NCI-H2171 (cell line): Measurements from ENCODE around the gene DBI.

Source experiments
- DNase-seq: peaks from one replicate; lab custom pipeline; 2025; lab: John Stamatoyannopoulos, UW

DBI gene

DNA sequence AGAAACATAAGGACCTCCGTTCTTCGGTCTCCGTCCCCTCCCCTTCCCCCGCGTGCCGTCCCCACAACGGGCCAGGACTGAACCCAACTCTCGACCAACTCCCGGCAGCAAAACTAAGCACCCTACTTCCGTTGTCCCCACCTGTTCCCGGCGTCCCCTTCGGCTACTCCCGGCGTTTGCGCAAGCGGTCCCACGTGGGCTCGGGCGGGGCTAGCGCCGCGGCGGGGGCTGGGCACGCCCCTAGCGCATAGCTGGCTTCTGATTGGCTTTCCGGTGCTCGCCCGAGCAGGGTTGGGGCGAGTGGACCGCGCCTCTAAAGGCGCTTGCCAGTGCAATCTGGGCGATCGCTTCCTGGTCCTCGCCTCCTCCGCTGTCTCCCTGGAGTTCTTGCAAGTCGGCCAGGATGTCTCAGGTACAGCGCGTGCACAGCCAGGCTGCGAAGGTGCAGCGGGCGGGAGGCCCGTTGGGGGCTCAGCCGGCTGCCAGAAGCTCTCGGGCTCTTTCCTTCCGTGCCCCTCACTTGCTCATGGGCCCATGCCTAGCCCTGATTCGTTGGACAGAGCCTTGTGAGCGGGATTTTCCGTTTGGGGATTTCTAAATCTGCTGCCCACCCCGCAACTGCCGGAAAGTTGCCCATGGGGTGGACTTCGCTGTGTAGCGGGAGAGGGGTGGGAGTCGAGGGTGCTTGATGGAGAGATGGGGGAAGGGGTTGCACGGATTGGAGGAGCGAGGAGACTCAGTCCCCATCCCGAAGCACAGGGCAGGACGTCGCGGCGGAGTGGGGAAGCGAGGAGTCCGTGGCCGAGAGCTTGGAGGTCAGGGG lies at the start of gene DBI, which contains the start of gene C2orf76:
TSS of gene DBI (plus strand) at position 329 of the 823 bp plus-strand sequence. CDS start at position 404, 75 bp downstream.
TSS of gene C2orf76 (minus strand) at position 186 of the 823 bp plus-strand sequence. CDS start 26,875 bp downstream, outside the sequence.
- peak; percentile 95 for DNase-seq

DNA sequence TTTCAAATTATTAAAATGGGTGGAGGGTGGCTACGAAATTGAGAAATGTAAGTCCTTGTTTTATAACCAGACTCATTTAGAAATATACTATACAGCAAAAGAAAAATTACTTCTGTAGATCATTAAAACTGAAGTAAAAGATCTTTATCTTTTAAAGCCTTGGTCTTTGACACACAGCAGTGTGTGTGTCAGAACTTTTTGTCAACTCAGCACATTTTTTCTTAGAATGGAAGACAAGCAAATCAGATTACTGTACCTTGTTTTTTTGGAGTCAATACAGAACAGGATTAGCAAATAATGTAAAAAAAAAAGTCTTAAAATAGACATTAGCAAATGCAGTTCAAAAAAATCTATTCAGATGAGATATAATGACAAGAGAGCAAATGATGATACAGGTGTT lies 49.2 kb upstream of the DBI start:
- DNase-seq: no peak

- DNase-seq: no peak
Measured at GRCh38 chr2:119319593-119319992, 47.2 kb upstream of the DBI start.

DNA sequence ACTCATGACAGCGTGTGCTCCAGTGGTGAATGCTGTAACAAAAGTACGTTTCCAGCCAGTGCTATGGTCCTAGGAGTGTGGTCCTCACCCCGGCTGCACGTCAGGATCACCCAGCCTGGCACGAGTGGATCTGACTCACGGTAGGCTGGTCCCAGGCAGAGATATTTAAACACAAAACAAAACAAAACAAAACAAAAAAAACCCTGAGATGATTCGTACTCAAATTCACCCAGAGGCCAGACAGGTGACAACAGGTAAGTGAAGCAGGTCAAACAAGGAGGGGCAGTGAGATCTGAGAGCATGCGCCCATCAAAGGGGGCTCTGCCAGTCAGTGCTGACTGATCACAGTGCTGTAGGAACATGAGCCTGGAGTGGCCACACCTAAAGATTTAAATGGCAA lies 43.3 kb upstream of the DBI start:
- DNase-seq: no peak

GRCh38 chr2:119324685-119325270 lies 42.0 kb upstream of the DBI start:
- no peak for DNase-seq

DNA sequence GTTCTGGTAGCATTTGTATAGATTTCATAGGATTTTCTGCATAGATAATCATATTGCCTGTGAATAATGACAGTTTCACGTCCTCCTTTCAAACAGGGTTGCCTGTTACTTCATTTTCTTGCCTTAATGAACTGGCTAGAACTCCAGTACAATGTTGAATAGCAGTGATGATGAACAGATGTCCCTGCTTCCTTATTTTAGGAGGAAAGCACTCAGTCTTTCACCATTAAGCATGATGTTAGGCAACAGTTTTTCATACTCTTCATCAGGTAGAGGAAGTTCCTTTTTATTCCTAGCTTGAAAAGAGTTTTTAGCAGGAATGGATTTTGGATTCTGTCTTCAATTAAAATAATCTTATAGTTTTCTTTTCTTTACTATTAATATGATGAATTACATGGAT lies 39.8 kb upstream of the DBI start:
- DNase-seq: no peak

- DNase-seq: no peak
Measured at GRCh38 chr2:119327431-119327830, 39.3 kb upstream of the DBI start.

DNA sequence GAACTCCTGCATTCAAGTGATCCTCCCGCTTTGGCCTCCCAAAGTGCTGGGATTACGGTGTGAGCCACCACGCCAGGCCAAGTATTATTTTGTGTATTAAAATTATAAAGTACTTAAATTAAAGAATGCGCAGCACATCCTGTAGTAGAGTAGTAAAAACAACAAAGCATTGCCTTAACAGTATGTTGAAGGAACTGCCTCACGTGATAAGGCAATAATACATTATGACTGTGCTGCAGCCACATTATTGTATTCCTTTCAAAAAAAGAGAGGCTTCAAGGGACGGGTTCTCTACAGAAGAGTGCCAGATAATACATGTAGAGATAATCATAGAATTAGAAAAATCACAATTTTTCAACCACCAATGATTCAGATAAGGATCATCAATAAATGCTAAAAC lies 33.8 kb upstream of the DBI start:
- no peak for DNase-seq

- DNase-seq: no peak
Measured at GRCh38 chr2:119333360-119333759, 33.4 kb upstream of the DBI start.

DNA sequence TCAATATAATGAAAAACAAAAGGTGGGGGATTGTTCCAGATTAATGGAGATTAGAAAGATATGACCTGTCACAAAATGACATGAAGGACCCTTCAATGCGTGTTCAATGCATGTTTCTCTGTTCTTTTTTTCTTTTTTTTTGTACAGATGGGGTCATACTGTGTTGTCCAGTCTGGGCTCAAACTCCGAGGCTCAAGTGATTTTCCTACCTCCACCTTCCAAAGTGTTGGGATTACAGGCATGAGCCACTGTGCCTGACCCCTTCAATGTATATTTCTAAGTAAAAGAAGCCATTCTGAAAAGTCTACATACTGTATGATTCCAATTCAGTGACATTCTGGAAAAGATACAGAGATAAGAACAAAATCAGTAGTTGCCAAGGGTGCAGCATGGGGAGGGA lies 32.9 kb upstream of the DBI start:
- DNase-seq: no peak

DNA sequence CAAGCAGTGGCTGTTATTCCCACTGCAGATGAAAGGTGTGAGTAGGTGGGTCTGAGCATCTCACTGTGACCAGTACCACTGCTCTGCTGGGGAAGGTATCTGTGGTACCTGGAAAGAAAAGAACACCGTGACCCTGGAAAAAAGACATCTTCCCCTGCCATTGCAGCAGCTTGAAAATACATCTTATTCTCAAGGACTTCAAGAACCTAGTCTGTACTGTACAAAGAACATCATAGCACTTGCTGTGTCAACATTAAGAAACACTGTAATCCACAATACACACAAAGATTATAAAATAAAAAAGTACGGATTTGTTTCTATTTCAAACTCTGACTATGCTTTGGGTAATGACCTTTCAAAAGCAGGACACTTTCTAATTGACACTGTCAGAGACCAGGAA lies 29.0 kb upstream of the DBI start:
- DNase-seq: no peak

DNA sequence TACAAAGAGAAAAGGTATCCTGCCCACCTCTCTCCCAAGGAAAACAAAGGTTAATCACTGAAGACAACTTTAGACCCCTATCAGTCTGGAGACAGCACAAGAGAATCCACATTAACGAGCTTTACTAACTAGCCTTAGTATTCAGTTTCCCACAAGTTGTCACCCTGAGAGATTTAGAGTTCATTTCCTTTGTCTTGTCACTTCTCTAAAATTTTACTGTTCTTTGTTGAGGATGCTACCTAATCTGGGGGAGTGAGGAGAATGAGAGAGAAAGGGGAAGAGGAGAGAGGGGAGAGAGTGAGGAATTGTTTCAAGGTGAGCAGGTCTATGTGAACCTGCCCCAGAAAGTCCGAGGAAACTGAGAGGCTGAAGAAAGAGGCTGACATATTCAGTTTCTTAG lies 28.5 kb upstream of the DBI start:
- no peak for DNase-seq

- DNase-seq: no peak
Measured at GRCh38 chr2:119338826-119339561, 27.8 kb upstream of the DBI start.

DNA sequence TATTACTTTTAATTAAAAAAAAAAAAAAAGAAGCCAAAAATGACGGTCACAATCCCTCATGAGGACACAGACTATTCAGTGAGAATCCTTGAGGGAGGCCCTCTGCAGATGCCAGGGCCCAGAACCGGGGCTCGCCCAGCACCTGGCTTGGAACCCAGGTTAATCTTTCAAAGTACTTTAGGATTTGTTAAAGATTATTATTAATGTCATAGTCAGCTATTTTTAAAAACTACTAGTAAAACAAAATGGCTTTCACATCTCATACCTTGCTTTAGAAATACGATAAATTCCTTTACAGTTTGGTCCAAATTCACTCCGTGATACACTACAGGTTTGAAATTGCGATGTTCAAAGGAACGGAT lies 27.2 kb upstream of the DBI start:
- no peak for DNase-seq

GRCh38 chr2:119341684-119342083 lies 25.1 kb upstream of the DBI start:
- DNase-seq: no peak

DNA sequence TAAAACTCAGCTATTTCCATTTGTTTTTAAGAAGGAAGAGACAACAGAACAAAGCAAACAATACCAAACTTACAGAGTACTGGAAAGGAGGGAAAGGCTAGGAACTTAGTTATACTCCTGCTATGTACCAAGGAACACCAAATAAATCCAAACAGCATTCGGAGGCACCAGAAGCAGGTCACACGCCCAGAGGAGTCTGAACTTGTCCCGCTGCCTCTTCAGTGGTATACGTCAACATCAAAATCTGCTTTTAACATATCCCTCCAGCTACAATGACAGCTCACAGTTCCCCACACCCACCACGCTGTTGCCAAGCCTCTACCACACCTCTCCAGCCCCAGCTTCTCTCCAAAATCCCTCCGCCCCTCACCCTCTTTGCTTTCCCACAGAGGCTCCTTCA lies 17.5 kb upstream of the DBI start:
- peak; percentile 61 for DNase-seq

GRCh38 chr2:119350311-119350998 lies 16.3 kb upstream of the DBI start:
- no peak for DNase-seq

DNA sequence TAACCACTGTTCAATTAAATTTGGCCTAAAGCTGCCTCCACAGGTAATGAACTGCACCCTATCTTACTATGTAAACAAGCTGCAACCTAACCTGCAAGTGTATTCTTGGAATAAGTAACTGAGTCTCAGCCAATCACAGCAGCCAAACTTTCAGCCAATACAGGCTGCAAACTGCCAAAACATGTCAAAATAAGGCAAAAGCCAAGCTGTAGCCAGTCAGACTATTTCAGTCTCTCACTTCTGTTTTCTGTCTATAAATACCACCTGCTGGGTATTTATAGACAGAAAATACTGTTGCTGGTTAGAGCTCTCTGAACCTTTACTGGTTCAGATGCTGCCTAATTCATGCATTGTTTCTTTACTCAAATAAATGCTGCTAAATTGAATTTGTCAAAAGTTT lies 14.4 kb upstream of the DBI start:
- peak; percentile 63 for DNase-seq

GRCh38 chr2:119354860-119355259 lies 11.9 kb upstream of the DBI start:
- DNase-seq: no peak

- DNase-seq: no peak
Measured at GRCh38 chr2:119359774-119360173, 7.0 kb upstream of the DBI start.

GRCh38 chr2:119360423-119360966 lies 6.3 kb upstream of the DBI start:
- no peak for DNase-seq

- DNase-seq: no peak
Measured at GRCh38 chr2:119364798-119365197, 2.0 kb upstream of the DBI start.
